NCI-H2196 (cell line): ENCODE measurements around the gene CCNY.
"Not testable (repeated sequence)": the region's sequence is repeated elsewhere in the genome, so short reads cannot be mapped to it uniquely, and the experiment has no call there.

Source experiments
- DNase-seq: peaks from one replicate; lab custom pipeline; 2025; ENCODE audit not compliant: unreplicated experiment; lab: John Stamatoyannopoulos, UW

Gene CCNY

DNA sequence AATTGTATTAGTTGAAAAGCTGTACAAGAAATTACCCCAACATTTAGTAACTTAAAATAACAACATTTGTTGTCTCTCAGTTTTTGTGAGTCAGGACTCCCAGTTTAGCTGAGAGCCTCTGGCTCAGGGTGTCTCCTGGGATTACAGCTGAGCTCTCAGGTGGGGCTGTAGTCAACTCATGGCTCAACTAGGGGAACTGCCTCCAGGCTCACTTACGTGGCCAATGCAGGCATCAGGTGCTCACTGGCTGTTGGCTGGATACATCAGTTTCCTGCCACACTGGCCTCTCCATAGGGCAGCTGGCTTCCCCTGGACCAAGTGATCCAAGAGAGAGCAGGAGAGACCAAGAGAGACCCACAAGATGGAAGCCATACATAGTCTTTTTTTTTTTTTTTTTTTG, 17.5 kb downstream of the CCNY start:
- DNase-seq: no peak

DNA sequence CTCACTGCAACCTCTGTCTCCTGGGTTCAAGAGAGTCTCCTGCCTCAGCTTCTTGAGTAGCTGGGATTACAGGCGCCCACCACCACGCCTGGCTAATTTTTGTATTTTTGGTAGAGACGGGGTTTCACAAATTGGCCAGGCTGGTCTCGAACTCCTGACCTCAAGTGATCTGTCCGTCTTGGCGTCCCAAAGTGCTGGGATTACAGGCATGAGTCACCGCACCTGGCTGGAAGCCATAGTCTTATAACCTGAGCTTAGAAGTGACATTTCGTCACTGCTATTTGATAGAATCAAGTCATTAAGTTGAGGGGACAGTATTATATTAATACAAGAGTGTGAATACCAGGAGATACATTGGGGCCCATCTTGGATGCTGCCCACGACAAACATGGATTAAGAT, 17.9 kb downstream of the CCNY start:
- not testable (repeated sequence) for DNase-seq

DNA sequence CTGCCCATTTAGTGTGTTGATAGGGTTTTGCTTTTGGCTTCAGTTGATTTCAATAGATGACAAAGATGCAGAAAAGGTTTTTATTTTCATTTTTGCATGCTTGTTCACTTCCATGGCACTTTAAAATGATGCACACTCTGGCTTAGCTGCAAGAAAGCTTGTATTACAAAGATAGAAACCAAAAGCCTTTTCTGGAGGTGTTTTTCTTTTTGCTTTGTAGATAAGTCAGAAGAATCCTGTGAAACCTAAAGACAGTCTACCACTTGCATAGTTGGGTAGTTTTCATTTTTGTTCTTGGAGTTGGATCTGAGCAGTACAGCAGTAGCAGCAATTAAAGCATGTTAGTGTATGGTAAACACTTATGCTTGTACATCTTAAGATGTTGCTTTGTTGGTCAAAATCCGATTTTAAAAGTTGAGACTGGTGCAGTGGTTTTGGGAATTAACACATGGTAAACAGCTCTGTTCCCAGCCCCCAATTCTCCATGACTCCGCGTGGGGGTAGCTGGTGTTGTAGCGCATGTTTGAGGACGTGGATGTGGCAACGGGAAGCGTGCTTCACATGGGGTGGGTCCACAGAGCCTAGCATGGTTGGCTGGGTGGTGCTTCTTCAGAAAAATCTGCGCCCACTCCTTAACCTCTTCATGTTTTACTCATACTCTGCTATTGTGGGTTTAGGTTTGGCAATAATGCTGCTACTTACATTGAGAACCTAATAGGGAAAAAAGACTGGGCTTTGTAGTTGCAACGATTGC, 19.8 kb downstream of the CCNY start:
- DNase-seq: no peak

DNA sequence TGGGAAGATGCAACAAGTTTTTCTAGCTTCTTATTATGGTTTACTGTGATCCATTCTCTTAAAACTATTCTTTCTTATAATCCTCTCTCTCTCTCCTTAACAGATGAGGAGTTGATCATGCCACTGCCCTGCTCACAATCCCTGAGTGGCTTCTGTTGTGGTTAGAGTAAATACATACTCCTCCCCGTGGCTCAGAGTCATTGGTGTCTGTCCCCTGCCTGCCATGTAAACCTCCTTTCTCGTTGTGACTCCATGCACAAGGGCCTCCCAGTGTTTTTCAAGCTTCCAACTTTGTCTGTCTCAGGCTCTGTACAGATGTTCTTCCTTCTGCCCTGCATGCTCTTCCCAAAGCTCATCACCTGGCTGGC, 20.4 kb downstream of the CCNY start:
- no peak for DNase-seq

DNA sequence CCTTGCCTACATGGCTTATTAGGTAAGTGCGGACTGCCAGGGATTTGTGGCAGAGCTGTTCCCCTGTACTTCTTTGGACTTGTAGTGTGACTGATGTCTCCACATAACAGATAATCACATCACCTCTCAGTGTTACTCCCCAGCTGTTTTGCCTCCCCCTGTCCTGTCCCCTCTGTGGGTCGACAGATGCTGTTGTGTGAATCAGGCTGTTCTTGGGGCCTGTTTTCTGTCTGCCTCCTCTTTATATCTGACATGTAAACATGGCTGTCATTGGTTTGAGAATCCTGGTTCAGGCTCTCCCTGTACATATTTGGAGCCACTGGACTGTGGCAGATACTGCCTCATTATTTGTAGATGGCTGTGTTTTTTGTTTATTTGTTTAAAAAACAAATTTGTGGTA, 22.7 kb downstream of the CCNY start:
- DNase-seq: no peak

DNA sequence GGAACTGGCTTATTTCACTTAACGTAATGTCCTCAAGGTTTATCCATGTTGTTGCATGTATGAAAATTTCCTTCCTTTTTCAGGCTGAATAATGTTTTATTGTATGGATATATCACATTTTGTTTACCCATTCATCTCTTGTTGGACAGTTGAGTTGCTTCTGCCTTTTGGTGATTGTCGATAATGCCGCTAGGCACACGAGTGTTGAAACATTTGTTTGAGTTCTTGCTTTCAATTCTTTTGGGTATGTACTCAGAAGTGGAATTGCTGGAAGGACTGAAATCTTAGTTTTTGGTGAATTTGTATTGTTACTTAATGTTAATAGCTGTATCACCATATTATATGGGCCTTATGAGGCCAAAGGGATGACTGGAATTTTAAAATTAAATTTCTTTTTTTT, 23.6 kb downstream of the CCNY start:
- DNase-seq: no peak

DNA sequence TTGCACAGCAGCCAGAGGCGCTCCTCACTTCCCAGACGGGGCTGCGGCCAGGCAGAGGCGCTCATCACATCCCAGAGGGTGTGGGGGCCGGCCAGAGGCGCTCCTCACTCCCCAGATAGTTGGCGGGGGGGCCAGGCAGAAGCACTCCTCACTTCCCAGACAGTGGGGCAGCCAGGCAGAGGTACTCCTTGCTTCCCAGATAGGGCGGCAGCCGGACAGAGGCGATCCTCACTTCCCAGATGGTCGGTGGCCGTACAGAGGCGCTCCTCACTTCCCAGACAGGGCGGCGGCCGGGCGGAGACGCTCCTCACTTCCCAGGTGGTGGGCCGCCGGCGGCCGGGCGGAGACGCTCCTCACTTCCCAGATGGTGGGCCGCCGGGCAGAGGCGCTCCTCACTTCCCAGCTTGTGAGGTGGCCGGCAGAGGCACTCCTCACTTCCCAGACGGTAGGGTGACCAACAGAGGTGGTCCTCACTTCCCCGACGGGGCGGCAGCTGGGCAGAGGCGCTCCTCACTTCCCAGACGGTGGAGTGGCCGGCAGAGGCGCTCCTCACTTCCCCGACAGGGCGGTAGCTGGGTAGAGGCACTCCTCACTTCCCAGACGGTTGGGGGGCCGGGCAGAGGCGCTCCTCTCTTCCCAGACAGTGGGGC, 26.5 kb downstream of the CCNY start:
- no peak for DNase-seq

DNA sequence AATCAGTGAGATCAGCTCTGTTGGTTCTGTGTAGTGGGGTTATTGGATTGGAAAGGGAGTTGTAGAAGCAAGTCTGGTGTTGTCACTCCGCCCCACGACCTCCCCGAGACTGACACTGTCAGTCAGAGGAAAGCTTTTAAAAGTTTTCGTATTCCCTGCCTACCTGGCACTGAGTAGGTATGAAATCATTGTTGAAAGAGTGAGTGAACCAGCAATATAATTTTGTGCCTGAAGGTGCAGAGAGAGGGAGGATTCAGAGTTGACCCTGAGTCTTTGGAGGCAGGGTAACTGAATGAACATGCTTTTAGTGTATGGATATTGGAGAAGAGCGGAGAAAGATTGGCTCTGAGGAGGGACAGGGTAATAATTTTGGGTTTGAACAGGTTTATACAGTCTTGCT, 27.3 kb downstream of the CCNY start:
- DNase-seq: no peak

DNA sequence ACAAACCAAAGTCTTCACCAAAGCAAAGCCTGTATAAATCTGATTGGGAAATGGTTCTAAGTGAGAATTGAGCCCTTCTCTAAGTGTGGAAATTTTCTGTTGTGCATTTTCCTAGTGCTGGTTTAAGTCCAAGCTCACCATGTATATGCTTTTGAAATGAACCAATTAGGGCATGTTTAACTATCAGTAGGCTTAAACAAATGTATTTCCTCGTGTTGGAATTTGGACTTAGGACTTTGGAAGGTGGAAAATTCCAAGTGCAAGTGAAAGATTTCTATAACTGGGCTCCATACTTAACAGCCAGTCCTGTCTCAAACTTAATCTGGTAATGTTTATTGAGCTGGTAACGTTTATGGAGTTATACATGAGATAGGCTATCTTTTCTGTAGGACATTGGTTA, 28.5 kb downstream of the CCNY start:
- DNase-seq: no peak

DNA sequence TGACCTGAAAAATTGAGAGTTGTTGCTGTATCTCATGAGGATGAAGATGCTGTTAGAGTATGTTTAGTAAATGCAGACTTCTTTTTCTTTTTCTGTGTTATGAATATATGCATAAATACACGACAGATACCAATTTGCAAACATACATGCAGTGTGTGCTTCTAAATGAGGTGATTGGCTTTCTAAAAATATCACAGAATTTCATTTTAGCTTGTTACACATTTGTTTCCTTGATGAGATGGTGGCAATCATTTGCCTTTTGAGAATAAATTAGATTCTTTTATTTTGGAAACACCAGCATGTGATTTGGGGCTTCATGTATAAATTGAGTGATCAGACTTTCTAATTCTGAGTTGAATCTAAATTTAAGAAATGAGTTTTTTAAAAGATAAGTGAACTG, 29.7 kb downstream of the CCNY start:
- DNase-seq: no peak

DNA sequence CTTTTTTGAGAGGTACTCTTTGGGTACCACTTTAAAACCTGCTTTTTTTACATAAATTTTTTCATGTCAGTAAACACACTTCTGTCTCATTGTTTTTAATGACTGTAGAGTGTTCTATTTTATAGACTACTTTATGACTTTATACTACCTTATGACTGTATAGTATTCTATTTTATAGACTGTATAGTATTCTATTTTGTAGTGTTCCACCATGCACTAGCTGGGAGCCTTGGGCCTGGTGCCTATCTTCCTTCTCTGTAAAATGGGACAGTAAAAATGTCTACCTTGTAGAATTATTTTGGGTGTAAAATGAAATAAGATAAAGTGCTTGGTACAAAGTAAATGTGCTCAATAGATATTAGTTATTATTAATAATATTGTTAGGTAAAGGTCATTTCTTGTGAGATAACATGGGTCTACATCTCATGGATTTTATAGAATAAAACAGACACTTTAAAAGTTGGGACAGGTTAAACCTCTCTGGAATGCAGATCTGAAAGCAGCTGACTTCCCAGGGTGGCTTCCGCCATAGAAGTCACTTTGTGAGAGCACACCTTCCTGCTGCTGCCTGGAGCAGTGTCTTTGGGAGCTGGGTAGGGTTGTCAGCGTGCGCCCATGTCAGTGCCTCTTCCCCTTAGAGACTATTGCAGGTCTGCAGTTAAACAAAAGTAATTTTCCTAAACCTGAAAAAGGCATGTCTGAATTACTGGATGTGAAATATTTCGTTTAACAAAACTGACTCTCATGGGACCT, 31.0 kb downstream of the CCNY start:
- no peak for DNase-seq

DNA sequence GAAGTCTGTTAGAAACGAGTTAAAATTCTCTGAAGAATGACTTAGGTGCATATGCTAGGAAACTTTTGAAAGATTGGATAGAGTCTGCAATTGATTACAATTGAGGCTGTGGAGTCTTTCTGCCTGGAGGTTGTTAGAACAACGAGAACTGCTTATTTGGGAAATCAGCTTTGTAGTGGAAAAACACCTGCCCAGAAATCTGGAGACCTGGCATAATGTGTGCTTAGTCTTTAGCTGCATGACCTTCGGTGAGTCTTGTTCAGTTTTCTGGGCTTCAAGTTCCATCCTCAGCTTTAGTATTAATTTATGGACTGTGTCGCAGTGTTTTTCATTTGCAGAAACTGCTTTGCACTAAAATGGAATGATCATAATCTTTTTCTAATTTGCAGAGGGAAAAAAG, 31.7 kb downstream of the CCNY start:
- DNase-seq: no peak

DNA sequence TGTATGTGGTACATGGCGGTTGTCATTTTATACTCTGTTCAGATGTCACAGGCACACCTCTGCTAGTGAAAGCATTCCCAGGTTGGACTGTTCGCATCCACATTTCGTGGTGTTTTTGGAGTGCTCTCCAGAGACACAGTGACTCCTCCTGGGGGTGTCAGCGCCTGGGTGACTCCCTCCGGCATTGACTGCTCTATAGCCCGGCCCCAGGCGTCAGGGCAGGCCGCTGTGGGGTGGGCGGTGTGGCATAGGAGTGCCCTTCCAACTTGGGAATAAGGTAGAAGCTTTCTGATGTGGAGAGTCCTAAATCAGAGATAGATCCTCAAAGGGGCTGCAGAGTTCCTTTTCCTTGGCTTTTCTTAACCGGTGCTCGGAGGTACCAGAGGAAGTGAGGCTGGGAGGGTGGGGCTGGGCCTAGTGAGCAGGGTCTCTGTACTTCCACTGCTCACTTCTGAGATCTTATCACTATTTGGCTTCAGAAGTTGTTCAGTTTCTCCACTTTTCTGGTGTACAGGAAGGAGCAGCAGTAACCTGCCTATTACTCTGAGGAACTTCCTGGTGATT, 32.3 kb downstream of the CCNY start:
- DNase-seq: no peak

DNA sequence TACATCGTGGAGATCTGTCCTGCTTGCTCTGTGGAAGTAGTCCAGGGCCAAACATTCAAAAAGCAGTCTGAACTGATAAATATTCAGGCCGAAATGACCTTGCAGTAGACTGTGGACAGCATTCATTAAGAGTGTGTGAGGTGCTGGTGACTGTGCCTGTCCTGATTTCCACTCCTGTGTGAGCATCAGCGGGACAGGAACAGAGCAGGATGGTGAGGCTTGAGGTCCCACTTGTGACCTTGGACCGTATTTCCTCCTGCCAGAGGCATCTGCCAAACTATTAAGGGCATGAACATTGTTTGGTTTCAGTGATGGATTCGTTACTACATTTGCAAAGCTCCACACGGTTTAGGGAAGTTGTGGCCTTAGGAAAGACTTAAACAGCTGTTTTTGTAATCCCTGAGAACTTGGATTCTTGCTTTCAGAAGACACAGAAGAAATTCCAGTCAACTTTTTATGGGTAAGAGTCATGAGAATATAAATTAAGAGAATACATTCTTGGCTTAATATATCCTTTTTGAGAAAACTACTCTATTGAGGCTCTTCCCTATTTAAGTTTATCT, 32.8 kb downstream of the CCNY start:
- DNase-seq: no peak

DNA sequence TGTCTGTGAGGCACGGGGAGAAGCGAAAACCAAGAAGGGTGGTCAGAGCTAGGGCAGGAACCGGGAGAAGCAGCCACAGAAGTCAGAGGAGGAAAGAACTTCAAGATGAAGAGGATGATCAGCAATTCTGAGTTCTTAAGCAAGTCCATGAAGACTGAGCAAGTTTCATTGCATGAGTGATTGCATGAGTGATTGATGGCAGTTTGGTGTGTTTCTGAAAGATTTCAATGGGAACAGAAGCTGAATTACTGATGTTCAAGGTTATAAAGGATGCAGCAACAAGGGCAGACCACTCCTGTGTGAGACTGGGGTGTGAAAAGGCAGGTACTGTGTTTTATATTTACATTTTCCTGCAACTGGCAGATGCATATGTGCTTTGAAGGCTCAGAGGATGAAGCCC, 35.4 kb downstream of the CCNY start:
- no peak for DNase-seq

DNA sequence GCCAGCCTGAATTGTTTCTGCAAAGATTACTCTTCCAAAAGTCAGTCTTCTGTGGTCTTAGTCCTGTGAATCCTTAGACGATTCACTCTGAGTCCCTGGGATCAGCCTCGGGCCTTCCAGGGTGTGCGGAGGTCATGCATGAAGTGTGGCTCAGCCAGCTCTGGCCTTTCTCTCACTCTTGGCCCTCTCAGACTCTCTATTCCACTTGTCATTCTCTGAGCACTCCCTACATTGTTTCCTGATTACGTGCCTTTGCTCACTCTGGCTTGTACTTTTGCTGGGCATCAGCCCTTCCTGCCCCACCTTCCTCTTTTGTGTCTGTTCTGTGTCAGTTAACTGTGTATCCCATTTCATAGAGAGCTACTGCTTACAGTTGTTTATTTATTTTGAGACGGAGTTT, 36.0 kb downstream of the CCNY start:
- peak; percentile 16 for DNase-seq

DNA sequence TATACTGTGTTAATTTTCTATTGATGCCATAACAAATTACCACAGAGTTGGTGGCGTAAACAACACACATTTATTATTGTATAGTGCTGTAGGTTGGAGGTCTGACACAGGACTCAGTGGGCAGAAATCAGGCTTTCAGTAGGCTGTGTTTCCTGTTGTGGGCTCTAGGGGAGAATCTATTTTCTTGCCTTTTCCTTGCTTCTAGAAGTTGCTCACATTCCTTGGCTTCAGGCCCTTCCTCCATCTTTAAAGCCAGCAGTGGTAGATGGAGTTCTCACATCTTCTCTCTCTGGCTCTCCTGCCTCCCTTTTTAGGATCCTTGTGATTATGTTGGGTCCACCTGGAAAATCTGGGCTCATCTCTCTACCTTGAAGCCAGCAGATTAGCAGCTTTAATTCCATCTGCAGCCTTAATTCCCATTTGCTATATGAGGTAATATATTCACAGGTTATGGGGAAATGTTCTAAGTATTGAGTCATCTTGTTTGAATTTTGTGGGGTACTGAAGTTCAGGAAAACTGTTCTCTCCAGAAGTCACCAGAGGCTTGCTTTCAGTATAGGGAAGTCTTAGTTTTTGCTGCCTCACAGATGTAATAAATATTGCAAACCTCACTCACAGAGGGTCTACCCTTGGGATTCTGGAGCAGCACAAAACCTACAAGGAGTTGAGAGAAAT, 38.9 kb downstream of the CCNY start:
- DNase-seq: no peak

DNA sequence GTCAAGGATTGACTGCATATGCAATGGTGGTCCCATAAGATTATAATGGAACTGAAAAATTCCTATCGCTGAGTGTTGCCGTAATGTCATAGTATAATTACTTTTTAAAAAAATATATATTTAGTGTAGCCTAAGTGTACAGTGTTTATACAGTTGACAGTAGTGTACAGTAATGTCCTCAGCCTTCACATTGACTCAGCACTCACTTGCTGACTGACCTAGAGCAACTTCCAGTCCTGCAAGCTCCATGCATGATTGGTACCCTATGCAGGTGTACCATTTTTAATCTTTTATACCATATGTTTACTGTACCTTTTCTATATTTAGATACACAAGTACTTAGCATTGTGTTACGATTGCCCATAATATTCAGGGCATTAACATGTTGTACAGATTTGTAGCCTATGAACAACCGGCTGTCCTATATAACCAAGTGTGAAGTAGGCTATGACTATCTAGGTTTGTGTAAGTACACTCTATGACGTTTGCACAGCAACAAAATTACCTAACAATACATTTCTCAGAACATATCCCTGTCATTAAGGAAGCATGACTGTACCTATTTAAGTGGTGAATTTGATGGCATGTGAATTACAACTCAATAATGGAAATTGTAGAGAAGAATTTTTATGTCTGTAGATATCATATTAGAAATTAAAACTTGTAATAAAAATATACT, 40.9 kb downstream of the CCNY start:
- no peak for DNase-seq

DNA sequence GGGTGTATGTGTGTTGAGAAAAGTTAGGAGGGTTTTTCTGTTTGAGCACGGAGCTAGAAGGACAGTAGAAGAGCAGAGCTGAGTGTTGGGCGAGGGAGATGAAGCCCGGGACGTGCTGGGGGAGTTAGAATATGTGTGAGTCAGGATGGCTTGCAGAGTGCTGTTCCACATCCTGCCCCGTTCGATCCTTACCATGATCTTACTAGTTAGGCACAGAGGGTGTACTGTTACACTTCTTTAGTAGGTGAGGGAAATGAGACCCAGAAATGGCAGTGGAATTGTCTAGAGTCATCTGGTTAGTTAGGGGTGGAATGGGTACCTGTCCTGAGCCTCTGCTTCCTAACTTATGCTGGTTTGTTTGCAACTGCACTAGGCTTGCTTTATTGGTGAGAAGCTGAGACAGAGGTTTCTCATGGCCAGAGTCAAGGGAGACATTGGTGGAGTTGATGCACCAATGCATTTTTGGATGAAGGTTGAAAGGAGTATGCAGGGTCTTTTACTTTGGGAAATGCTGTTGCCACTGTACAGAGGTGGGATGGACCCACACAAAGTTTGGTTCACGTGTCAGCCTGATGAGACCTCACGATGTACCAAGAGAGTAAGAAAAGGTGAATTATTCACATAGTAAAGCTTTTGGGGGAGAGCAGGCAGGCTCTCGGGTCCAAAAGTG, 42.4 kb downstream of the CCNY start:
- DNase-seq: no peak
